Measurements from ENCODE around the gene SNAP47.

The SNAP47 gene

GRCh38 chr1:227753999-227754711 is 18.9 kb downstream of the SNAP47 start:
- DNase-seq, result no peak

DNA sequence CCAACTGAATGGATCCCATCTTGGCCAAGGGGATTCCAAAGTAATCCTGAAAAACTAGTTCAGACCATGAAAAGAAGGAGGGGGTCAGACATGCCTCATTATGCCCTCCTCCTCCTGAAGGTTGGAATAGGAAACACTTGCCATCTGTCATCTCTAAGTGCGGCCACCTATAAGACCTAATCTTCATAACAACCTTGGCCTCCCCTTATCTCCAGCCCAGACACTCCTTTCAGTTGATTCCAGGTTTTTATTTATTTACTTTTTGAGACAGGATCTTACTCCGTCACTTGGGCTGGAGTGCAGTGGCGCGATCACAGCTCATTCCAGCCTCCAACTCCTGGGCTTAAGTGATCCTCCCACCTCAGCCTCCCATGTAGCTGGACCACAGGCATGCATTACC is 19.7 kb downstream of the SNAP47 start:
- no peak for DNase-seq

DNA sequence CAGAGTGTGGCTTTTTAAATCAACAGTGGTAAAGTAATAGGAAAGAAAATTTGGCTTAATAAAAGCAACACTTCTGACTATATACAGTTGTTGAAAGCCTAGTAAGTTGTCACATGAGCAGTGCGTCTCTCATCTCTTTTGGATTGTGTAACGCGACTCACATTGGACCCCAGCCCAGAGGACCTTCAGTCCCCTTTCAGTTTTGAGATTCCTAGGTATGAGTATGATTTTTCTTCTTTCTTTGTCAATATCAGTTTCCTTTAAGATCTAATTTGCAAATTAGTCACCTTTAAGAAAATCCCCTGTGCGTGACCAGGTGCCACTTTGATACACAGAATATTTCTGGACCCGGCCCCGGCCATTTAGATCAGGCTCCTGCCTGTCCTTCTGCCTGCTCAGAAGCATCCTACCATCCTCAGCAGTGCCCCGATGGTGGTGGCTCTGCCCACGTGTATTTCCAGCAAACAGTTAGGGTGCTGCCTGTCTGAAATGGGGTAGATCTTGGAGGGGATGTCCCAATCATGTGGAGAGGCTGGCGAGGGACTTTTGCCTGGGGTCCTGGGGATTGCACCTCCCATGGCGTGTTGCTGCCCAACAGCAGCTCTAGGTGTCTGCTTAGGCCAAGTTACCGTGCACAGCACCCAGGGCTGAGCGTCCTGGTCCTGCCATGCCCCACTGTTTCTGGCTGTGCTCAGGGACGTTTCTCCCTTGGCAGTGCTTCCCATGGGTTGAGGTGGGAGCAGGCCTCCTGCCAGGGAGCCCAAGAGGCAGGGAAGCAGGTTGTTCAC is 21.1 kb downstream of the SNAP47 start:
- no peak for DNase-seq

DNA sequence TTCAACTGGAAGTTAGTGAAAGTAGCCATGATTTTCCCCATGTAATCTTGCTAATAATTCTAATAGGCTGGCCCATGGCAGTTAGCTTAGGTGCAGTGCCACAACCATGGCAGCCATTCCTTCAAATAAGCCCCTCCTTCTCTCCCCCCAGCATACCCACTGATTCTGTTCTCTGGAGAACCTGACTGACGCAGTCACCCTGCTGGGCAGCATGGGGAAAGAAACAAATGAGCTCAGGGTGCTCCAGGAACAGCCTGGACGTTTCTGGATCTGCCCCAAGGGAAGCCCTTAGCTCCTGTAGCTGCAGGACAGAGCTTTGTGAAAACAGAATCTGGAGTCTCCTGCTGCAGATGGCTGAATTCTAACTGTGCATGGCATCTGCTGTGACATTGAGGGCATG is 22.5 kb downstream of the SNAP47 start:
- no peak for DNase-seq

GRCh38 chr1:227758366-227758765 is 23.1 kb downstream of the SNAP47 start:
- DNase-seq, result peak; percentile 82

DNA sequence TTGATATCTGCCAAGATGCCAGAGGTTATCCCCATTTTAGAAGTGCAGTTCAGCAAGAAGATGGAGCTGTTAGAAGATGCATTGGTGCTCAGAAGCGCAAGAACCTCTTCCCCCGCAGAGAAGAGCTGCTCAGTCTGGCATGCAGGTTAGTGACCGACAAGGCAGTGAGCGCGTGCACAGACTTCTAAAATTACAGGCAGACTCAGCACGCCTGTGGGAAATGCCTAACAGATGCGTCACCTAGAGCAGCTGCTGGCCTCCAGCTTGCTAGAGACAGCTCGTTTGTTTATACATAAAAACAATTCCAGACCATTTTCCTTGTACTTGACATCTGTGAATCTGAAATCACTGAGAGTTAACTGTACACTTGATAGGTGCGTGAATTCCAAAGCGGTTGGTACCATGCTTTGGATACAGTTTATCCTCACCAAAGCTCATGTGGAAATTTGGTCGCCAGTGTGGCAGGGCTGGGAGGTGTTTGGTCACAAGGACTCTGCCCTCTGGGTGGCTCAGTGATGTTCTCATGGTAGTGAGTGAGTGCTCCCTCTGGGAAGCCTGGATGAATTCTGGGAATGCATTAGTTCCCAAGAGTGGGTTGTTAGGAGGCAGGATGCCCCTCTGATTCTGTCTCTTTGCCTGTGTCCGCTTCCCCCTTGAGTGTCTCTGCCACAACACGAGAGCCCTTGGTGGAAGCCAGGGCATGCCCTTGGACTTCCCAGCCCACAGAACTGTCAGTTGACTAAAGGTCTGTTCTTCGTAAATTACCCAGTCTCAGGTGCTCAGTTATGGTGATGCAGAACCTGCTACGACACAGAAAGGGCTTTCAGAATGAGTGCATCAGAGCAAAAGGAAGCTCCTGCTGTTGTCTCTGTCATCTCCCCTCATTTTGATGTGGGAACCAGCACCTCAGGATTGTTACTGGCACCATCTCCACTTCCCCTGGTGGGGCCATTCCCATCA is 24.4 kb downstream of the SNAP47 start:
- DNase-seq, result peak; percentile 78

DNA sequence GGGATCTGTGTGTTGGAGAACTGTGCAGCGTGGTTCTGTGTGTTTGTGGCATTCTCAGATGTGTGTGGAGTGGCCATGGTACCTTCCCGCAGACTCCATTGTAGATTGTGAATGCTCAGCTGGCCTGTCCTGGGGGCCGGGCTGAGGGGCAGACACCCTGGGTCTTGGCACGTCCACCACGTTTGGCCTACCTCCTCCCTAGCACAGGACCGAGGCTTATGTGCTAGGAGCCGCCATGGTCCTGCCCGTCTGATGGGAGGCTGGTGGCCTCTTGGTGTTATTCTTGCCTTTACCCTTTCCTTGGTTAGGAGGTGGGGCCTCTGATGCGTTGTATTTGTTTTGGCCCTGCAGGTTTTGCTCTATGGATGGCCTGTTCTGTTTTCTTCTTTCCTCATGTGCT is 25.1 kb downstream of the SNAP47 start:
- no peak for DNase-seq

DNA sequence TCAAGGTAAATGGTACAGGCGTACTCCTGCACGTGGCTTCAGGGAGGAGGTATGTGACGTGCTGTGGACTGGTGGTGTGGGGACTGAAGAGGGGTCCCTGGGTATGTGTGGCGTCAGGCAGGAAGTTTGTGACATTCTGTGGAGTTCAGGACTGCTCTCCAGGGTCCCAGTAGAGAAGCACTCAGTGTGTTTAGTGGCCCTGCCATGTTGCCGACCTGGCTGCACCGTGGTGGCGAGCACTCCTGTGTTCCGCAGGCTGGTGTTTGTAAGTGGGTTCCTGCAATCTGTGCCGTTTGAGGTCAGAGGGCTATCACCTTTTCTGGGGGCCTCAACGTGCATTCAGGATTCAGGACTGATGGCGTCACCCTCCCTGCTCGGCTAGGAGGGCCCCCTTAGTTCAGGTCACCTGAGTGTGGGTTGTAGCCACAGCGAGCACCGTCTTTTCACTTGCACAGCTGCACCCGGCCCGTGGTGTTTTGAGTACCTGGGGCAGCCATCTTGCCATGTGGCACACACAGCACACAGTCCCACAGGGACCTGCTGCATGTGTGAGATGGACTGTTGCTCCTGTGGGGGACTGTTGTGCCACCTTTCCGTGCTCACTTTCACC is 26.5 kb downstream of the SNAP47 start:
- no peak for DNase-seq

DNA sequence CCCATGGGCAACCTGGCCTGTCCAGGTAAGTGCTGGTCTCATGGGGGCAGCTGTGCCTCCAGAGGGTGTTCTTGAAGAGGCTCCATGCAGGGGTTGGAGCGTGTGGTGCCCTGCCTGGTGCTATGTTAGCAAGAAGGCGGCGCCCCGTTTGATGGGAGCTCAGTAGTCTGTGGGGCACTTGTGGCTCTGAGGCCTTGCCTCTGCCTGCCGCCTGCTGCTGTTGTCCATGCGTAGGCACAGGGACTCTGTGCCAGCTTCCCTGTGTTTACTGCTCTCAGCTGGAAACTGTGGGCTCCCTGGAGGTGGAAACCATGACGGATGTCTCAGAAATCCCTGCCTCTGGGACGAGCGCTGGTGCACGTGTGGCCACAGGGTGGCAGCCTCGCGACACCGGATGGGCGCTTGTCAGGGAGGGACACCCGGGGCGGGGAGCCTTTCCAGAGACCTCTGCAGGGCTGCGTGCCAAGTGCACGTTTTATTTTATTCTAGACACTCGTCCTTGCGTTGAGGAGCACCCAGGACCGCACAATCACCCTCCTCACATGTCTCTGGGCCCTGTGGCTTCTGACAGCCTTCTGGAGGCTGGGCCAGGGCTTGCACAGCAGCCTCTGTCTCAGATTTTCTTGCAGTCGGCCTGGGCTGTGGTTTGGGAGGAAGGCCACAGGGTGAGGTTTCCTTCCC is 27.1 kb downstream of the SNAP47 start:
- peak; percentile 92 for DNase-seq

- no peak for DNase-seq
These were observed 28.2 kb downstream of the SNAP47 start for GRCh38 chr1:227763246-227764018.

DNA sequence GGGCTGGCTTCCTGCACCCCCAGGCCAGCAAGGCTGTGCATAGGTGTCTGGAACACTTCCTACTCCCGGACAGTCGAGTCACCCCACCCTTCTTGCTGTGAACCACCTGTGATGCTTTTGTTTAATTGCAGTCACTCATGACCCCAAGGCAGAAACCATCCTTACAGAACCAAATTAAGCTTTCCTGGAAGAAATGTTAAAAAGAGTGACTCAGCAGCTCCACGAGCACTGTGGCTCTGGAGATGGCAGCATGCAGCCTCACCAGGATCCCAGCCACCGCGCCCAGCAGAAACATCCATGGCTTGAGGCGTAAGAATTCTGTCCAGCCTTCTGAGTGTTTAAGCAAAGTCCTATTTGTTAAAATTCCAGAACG is 28.8 kb downstream of the SNAP47 start:
- DNase-seq, result no peak

DNA sequence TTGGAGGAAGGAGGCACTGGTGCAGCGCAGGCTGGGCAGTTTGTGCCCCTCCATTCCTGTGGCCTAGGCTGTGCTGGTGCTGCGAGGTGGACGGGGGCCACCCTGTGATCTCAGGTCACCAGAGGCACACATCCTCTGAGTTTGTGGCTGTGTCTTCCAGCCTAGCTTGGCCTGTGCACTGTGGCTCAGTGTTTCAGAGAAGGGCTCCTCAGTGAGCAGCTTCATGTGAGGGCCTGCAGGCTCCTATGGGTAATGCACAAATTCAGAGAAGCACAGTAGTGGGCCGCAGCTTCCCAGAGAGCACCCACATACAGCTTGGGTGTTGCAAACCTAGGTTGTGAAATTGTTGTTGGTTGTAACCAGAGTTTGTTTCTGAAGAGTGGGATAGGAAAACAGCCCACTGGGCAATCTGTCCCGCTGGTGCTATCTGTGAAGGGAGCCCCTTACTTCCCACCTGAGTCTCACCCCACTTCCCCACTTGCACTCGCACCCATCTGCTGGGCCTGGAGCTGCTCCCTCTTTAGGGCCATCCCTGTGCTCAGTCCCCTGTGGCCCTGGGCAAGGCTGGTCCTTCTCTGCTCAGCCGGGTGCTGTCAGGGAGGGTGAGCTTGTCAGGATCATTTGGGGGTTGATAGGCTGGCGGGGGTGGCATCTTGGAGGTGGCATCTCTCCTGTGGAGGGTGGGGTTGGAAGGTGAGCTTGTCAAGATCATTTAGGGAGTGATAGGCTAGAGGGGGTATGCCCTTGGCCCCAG is 30.2 kb downstream of the SNAP47 start:
- no peak for DNase-seq

- peak; percentile 92 for DNase-seq
These were observed 30.9 kb downstream of the SNAP47 start for GRCh38 chr1:227766015-227766634.

DNA sequence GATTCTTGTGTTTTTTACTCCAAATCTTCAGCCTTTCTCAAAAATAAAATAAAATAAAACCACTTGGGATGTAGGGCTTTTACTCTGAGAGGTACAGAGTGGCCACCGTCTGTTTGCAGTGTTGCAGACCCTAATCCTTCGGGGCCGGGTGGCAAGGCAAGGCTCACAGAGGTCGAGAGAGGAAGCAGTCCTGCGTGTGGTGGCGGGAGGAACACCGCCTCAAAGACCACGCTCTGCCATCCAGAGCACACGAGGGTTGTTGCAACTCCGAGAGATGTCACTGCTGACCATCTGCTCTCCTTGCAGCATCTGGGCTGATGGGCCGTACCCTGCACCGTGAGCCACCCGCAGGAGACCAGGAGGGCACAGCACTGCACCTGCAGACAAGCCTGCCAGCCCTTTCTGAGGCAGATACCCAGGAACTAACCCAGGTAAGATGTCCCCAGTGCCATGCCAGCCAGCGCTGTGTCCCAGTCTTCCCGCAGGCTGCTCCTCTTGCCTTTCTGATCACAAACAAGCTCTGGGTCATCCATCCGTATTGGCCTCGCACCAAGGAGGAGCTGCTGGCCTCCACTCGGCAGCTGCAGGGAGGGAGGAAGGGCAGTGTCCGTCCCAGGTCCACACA is 31.5 kb downstream of the SNAP47 start:
- no peak for DNase-seq

- DNase-seq, result no peak
These were observed 32.3 kb downstream of the SNAP47 start for GRCh38 chr1:227767401-227768124.

DNA sequence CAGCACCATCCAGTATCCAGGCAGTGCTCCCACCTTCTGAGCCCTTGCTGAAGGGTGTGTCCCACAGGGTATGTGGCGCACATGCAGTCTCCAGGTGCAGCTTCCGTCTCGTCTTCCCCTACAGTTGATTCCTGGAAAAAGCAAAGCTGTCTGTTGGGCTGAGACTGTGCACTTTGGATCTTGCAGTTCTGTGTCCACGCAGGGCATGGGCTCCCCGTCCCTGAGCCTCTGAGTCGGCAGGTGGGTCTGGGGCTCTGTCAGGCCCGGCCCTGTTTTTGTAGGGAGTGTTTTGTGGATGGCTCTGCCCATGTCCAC is 32.8 kb downstream of the SNAP47 start:
- no peak for DNase-seq

GRCh38 chr1:227768640-227769039 is 33.4 kb downstream of the SNAP47 start:
- DNase-seq, result no peak

DNA sequence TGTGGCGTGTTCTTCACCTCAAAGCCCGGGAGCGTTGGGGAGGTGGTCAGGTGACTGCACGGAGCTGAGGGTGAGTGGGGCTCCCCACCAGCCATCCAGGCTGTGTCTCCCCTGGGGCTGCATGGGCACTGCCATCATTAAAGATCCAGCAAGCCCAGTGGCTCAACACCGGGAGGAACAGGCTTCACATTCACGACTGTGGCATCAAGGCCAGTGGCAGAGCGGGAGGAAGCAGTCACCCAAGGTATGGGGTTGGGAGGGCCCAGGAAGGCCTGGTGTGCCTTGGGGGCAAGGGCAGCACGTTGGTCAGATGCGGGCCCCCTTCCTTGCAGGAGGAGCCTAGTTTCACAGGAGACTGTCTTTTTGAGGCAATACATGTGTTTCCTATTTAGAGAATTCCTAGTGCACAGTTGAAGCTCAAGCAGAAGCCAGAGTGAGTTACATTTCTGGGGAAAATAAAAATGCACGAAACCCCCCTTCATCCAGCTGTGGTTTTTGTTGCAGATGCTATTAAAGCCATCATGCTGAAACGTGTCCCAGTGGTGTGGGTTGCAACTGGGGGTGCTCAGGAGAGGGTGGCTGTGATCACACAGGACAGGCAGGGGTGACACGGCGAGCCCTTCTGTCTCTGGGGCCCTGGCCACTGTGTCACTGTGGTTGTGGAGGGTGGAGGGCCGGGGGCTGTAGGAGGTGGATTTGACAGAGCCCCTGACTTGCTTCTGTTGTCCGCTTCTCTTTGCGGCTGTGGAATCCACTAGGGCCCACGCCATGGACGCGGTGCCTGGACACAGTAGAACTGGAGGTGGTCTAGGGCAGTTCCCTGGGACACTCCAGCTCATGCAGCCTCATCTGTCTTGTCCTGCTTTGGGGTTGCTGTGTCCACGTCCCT is 34.1 kb downstream of the SNAP47 start:
- DNase-seq, result no peak

Measured in activated CD4-positive, alpha-beta T cell treated with anti-CD3 and anti-CD28 coated beads, Interleukin-10, Interleukin-2, amounts not matched to agents 100 ng/mL and 50 ng/mL, durations not matched to agents 16 hours and 8 hours (primary cell).